Caco-2 (cell line): ENCODE measurements around the gene NCF2. TPM values are rescaled to one million over a fixed set of nuclear protein-coding genes. Genes with fewer than 3 reads are reported as not detected.

Experiments
- BruUV-seq: library from RNA; stranded (reverse); fragments of 400-500 nt; replicated peaks from 2 replicates; lab custom pipeline; 2021; lab: Mats Ljungman, UMichigan
- CTCF ChIA-PET: fragments of 300-600 bp; sonication (Branson Sonifier 250); formaldehyde crosslinking; loops from one replicate; lab custom pipeline; 2022; ENCODE audit warnings: antibody characterized with exemption; lab: Charles Lee
- POLR2A ChIA-PET: fragments of 300-600 bp; sonication (Branson Sonifier 250); formaldehyde crosslinking; loops from one replicate; lab custom pipeline; 2022; ENCODE audit warnings: antibody characterized with exemption; lab: Charles Lee
- DNase-seq, 2 experiments: peaks; one replicate each; pipeline versions ENCODE4 v3.0.0 to v3.0.0-alpha.2; 2020 to 2022
- H3K27me3 ChIP-seq: replicated peaks from 2 replicates; pipeline ENCODE4 v1.6.0; 2011; ENCODE audit warnings: low read length; ENCODE audit not compliant: control insufficient read depth, insufficient read depth
- H3K36me3 ChIP-seq: 2 replicates; pipeline ENCODE4 v1.5.1; 2011; ENCODE audit warnings: low read length; ENCODE audit not compliant: control insufficient read depth, insufficient read depth
- H3K4me1 ChIP-seq: fragments of 250-450 bp; sonication (Bioruptor Pico); 2 replicates; pipeline ENCODE4 v1.5.1; 2020; ENCODE audit warnings: mild to moderate bottlenecking
- H3K4me3 ChIP-seq: 2 replicates; pipeline ENCODE4 v1.5.1; 2011; ENCODE audit warnings: low read depth, mild to moderate bottlenecking, control low read depth, low read length
- H3K9me3 ChIP-seq: fragments of 250-450 bp; sonication (Bioruptor Pico); 2 replicates; pipeline ENCODE4 v1.5.1; 2020; ENCODE audit warnings: mild to moderate bottlenecking, moderate library complexity
- H3K27ac Mint-ChIP-seq: one replicate; pipeline ENCODE4 v1.8.0; 2022; ENCODE audit warnings: mixed read lengths; ENCODE audit not compliant: unreplicated experiment
- H3K27me3 Mint-ChIP-seq: one replicate; pipeline ENCODE4 v1.8.0; 2022; ENCODE audit warnings: mixed read lengths; ENCODE audit not compliant: insufficient read depth, unreplicated experiment
- H3K36me3 Mint-ChIP-seq: one replicate; pipeline ENCODE4 v1.8.0; 2022; ENCODE audit warnings: mild to moderate bottlenecking, mixed read lengths; ENCODE audit not compliant: insufficient read depth, unreplicated experiment
- H3K4me1 Mint-ChIP-seq: one replicate; pipeline ENCODE4 v1.8.0; 2022; ENCODE audit warnings: low read depth, mixed read lengths; ENCODE audit not compliant: unreplicated experiment
- H3K4me3 Mint-ChIP-seq: one replicate; pipeline ENCODE4 v1.8.0; 2022; ENCODE audit warnings: mild to moderate bottlenecking, moderate library complexity, mixed read lengths; ENCODE audit not compliant: unreplicated experiment
- H3K9me3 Mint-ChIP-seq: one replicate; pipeline ENCODE4 v1.8.0; 2022; ENCODE audit warnings: mixed read lengths; ENCODE audit not compliant: unreplicated experiment
- CTCF ChIP-seq, 2 experiments: fragments of 200-600 bp in 1 of 2; IDR thresholded peaks; 1 replicate in 1 of 2; 2 replicates in 1 of 2; pipeline versions ENCODE4 v1.5.1 to v1.8.0; 2011 to 2022; ENCODE audit warnings: antibody characterized with exemption in 1 of 2, control low read depth in 1 of 2, inconsistent platforms in 1 of 2, low read depth in 1 of 2, low read length in 1 of 2, mild to moderate bottlenecking in 1 of 2, moderate library complexity in 1 of 2; ENCODE audit not compliant: insufficient read depth in 1 of 2, severe bottlenecking in 1 of 2, unreplicated experiment in 1 of 2
- intact Hi-C: fragments of 100-400 bp; cut with micrococcal nuclease; formaldehyde crosslinking; loops from one replicate; pipeline ENCODE4 v1.10.0; 2022; ENCODE audit not compliant: unreplicated experiment
- total RNA-seq: library from RNA; stranded (reverse); gene quantifications from 2 replicates; pipeline ENCODE4 v1.2.3, GENCODE V29; 2022

The NCF2 gene
- total RNA-seq, 1 experiment from 2014 or later, result not detected

- Mint-ChIP-seq H3K9me3 (no peaks in the 10 kb centered on the region), H3K27ac (no peak overlapping the region), H3K4me3 (no peak overlapping the region), H3K27me3 (no peaks in the 10 kb centered on the region), H3K36me3 (no peaks in the 10 kb centered on the region), H3K4me1 (peaks cover 17% of the 10 kb centered on the region)
- BruUV-seq, result no TSS peak
- no peak overlapping the region for H3K4me3 ChIP-seq
- no peaks in the 10 kb centered on the region for H3K27me3 ChIP-seq
- TF ChIP-seq CTCF (IDR thresholded peaks at IDR 0.05; ENCODE audit: insufficient read depth in 1 of 2, low read depth in 1 of 2, low read length in 1 of 2, severe bottlenecking in 1 of 2, unreplicated experiment in 1 of 2), result no peak
- no peaks in the 10 kb centered on the region for H3K9me3 ChIP-seq
- intact Hi-C loops, result no loop called here
- CTCF ChIA-PET, result no interaction called here
- POLR2A ChIA-PET, result no interaction called here
- no peaks in the 10 kb centered on the region for H3K4me1 ChIP-seq
- H3K36me3 ChIP-seq, result no peaks in the 10 kb centered on the region
- DNase-seq, result no peak
These were observed 3.8 kb downstream of the NCF2 start for GRCh38 chr1:183586455-183586854.

- no peaks in the 10 kb centered on the region for H3K27me3 Mint-ChIP-seq
- Histone ChIP-seq H3K36me3 (no peaks in the 10 kb centered on the region), H3K4me3 (no peak overlapping the region), H3K4me1 (no peaks in the 10 kb centered on the region), H3K9me3 (no peaks in the 10 kb centered on the region), H3K27me3 (no peaks in the 10 kb centered on the region)
- ChIA-PET CTCF (no interaction called here), POLR2A (no interaction called here)
- DNase-seq, result no peak
- intact Hi-C loops, result no loop called here
- H3K9me3 Mint-ChIP-seq, result no peaks in the 10 kb centered on the region
- peak overlapping the region; percentile 55 for H3K27ac Mint-ChIP-seq
- H3K36me3 Mint-ChIP-seq, result no peaks in the 10 kb centered on the region
- BruUV-seq, result no TSS peak
- TF ChIP-seq CTCF (IDR thresholded peaks at IDR 0.05; ENCODE audit: insufficient read depth in 1 of 2, low read depth in 1 of 2, low read length in 1 of 2, severe bottlenecking in 1 of 2, unreplicated experiment in 1 of 2), result no peak
- peaks cover 17% of the 10 kb centered on the region for H3K4me1 Mint-ChIP-seq
- H3K4me3 Mint-ChIP-seq, result no peak overlapping the region
These were observed 5.2 kb downstream of the NCF2 start for GRCh38 chr1:183585038-183585437.

GRCh38 chr1:183584147-183584546 lies 6.1 kb downstream of the NCF2 start:
- no TSS peak for BruUV-seq
- no peaks in the 10 kb centered on the region for H3K36me3 Mint-ChIP-seq
- intact Hi-C loops, result no loop called here
- H3K9me3 ChIP-seq, result no peaks in the 10 kb centered on the region
- ChIA-PET CTCF (no interaction called here), POLR2A (no interaction called here)
- peaks cover 1% of the 10 kb centered on the region for H3K4me1 ChIP-seq
- peaks cover 17% of the 10 kb centered on the region for H3K4me1 Mint-ChIP-seq
- H3K9me3 Mint-ChIP-seq, result no peaks in the 10 kb centered on the region
- no peak for TF ChIP-seq CTCF (IDR thresholded peaks at IDR 0.05; ENCODE audit: insufficient read depth in 1 of 2, low read depth in 1 of 2, low read length in 1 of 2, severe bottlenecking in 1 of 2, unreplicated experiment in 1 of 2)
- no peak overlapping the region for H3K4me3 ChIP-seq
- no peaks in the 10 kb centered on the region for H3K27me3 ChIP-seq
- DNase-seq, result no peak
- H3K27me3 Mint-ChIP-seq, result no peaks in the 10 kb centered on the region
- no peaks in the 10 kb centered on the region for H3K36me3 ChIP-seq
- H3K4me3 Mint-ChIP-seq, result no peak overlapping the region
- H3K27ac Mint-ChIP-seq, result no peak overlapping the region
